NCI-H460 (cell line): ENCODE data around the gene CHD6. TPM values are rescaled to one million over a fixed set of nuclear protein-coding genes. Genes with fewer than 3 reads are reported as not detected.

ENCODE experiments used
- DNase-seq: peaks from one replicate; pipeline ENCODE4 v3.0.0-alpha.2; 2016; ENCODE audit warnings: low read depth; ENCODE audit errors: extremely low read depth
- total RNA-seq: library from RNA; depleted of rRNA; stranded (reverse); fragments of >200 nt; shearing (Covaris generic); gene quantifications from 2 replicates; pipeline ENCODE4 v1.2.3, GENCODE V29; 2014

Gene CHD6
- total RNA-seq, 1 experiment from 2014 or later, result 17.6 TPM

- DNase-seq, result no peak
Measured at GRCh38 chr20:41587523-41587922, 30.7 kb downstream of the CHD6 start.

DNA sequence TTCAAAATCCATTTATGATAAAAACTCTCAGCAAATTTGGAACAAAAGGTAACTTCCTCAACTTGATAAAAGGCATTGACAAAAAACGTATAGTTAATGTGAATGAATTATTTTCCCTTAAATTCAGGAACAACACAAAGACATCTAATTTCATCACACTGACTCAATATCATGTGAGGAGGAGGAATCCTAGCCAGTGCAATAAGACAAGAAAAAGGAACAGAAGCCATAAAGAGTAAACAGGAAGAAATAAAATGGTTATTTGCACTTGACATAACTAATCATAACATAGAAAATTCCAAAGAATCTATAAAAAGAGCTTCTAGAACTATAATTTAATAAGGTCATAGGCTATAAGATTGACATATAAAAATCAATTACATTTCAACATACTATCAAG lies 31.4 kb downstream of the CHD6 start:
- DNase-seq, result no peak

GRCh38 chr20:41580350-41580749 lies 37.8 kb downstream of the CHD6 start:
- no peak for DNase-seq

DNA sequence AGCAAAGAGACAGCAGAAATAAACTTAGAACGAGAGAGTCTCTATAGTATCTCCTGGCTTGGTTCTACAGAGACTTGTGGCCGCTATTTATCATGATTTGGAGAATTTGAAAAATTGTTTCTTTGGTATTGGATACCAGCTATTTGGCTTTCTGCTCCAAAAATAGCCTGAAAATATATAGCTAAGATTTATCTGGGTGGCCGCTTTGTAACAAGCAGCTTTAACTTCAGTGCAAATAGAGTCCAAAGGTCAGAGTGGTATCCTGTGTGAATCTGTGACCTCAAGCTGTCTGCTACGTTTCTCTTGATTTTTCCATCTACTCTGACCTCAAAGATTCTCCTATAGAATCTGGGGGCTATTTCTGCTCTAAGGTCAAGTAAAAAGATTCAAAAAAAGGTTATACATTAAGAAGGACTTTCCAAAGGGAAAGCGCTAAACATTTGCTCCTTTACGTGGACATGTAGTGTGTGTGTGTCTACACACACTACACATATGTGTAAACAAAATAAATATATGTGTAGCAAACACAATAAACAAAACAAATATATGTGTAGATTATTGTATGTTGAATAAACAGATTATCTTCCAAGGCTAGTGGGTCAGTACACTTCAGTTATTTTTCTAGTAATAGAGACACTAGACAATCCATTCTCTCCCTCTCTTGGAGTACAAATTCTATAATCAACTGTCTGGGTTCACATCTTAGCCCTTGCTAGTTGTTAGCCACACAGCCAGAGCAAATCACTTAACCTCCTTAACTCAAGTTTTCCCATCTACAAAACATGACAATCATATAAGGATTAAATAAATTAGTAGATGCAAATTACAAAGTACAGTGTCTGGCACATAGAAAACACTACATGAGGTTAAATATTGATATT lies 40.8 kb downstream of the CHD6 start:
- DNase-seq, result no peak

DNA sequence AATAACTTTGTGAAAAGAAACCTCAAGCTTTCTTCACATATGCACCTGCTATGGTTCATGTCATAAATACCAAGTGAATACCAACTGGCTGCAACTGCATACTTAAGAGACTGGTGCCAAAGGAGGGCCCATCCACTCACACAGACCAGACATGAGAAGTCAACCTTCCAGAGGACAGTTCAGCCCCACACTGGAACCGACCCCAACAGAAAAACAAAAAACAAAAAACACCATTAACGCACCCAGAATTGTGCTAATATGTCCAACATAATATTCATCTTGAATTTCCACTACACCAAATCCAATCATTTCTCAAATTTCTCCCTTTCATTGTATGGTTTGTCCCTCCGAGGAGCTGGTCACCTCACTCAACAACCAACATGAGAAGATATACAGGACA lies 42.8 kb downstream of the CHD6 start:
- DNase-seq, result no peak

DNA sequence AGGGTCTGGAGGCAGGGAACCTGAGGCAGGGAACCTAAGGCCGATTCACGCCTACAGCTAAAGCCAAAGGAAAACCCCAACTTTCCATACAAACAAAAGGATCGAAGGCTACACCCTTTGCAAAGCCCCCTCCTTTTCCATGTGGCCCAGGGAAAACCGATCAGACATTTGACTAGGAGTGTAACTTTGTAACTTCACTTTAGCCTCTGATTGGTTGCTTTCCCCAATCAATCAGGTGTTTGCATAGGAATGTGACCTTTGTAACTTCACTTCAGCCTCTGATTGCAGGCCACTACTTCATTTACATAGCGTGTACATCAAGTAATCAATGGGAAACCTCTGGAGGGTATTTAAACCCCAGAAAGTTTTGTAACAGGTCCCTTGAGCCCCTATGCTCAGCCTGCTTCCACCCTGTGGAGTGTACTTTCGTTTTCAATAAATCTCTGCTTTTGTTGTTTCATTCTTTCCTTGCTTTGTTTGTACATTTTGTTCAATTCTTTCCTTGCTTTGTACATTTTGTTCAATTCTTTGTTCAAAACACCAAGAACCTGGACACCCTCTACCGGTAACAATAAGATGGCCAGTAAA lies 43.3 kb downstream of the CHD6 start:
- no peak for DNase-seq

DNA sequence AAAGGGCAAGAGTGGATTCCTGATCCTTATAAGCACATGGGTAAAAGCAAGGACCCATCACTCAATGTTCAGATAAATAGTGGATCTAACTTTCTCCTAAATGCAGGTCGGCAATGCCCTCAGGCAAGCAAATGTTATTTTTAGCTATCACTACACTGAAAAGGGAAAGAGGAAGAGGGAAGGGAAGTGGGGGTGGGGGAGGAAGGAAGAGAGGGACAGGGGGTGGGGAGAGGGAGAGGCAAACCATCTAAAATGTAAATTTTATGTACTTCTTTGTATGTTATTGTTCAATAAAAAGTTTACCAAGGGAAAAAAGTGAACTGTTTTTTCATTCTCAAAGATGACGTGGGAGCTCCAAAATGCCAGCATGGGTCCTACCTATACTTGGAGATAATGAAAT lies 44.2 kb downstream of the CHD6 start:
- no peak for DNase-seq

- no peak for DNase-seq
Measured at GRCh38 chr20:41572010-41572572, 46.1 kb downstream of the CHD6 start.

- no peak for DNase-seq
Measured at GRCh38 chr20:41571006-41571405, 47.2 kb downstream of the CHD6 start.

GRCh38 chr20:41570557-41570956 lies 47.6 kb downstream of the CHD6 start:
- no peak for DNase-seq

DNA sequence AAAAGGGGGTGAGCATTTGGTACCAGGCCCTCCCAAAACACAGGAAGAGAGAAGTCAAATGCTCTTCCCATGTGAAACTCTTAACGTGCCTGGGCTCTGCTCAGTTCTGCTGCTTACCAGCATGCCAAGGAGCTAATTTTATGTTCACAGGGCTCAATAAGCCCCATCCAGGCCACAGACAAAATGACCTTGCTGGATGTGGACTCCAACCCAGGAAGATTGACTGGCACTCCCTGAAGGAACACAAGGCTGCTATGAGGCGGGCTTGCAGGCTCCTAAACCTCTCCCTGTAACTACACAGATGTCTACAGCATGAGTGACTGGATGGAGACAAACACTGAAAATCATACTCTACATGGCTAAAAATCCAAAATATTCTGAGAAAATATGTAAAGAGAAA lies 50.6 kb downstream of the CHD6 start:
- no peak for DNase-seq

DNA sequence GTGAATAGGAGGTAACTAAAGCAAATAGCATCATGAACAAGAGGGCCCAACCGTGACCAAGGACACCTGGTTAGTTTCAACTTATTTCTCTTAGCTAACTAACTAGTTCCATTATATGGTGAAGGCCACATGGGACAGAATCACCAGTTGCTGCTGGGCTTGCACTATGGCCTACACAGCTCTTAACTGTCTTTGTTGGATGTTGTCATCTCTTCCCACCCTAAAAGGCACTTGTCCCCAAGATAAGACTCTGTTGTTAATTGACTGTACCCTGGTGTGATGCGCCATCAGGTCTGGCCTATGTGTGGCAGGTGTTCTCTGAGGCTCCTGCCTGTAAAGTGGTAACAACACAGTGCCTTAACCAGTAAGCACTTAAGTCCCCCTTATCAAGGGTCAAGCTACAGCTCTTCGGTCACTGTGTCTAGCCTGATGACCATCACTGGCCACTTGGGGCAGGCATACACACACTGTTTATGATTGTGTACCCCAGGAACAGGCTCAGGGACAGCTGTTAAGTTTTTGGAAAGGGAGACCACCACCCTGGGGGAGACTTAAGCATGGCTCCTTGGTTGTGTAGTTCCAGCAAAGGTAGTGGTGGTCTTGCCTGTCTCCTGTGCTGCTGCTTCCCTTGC lies 51.2 kb downstream of the CHD6 start:
- DNase-seq, result no peak

- DNase-seq, result no peak
Measured at GRCh38 chr20:41563087-41563486, 55.1 kb downstream of the CHD6 start.

GRCh38 chr20:41560970-41561369 lies 57.2 kb downstream of the CHD6 start:
- no peak for DNase-seq

DNA sequence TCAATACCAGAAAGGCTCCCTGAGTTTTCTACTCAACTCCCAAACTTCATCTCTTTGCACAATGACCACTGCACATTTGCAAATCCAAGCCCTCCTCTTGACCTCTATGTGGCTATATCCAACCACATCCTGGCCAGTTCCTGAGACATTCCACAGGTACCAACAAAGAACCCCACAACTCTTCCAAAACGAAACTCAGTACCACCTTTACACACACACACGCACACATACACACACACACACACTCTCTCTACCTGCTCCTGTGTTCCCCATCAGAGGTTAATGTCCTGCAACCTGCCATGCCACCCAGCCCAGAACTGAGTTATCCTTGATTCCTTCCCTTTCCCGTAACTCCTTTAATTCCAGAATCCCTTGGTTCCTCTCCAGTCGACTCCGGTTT lies 58.5 kb downstream of the CHD6 start:
- no peak for DNase-seq

- DNase-seq, result no peak
Measured at GRCh38 chr20:41553142-41553879, 64.9 kb downstream of the CHD6 start.

GRCh38 chr20:41552295-41553068 lies 65.7 kb downstream of the CHD6 start:
- DNase-seq, result no peak

DNA sequence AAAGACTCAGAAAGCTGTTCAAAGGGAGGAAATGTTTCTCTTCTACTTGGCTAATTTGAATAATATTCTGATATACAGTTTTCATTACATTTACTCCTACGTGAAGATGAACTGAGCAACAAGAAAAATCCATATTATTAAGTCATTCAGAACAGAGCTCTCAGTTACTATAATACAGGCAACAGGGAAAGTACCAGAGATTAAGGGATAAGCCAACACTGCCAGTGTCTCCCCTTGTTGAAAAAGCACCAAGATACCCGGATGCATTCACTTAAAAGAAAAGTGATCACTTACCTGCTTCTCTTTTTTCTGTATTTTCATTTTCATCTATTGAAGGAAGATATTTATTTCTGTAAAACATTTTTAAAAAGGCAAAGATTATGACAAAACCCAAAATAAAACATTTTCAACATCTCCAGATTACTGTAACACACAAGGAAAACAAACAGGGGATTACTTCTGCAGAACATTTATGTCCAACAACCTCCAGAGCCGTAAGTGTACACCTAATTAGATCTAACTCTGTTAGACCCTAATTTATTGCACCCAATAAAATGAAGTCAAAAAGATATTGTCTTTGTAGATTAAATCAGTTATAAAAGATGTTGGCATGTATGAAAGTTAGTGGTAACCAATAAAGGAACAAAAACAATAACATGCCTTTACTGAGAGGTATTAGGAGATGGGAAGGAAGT lies 67.0 kb downstream of the CHD6 start:
- no peak for DNase-seq

GRCh38 chr20:41547221-41547620 lies 71.0 kb downstream of the CHD6 start:
- DNase-seq, result no peak

DNA sequence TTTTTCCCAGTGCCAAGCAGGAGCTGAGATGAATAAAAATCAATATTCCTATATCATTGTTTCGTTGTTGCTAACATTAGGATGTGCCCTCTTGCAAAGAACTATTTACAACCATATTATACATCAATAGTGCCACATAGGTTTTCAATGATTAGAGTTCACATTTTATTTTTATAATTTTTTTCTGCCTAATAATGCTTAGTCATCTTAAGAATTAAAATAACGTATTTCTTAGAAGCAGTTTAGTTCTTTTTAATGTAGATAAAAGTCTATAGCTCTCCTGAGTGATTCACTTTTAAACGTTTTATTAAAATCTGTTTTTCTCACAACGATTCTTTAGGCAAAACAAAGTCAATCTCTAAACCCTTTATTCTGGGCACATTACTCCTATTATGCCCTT lies 71.6 kb downstream of the CHD6 start:
- DNase-seq, result no peak
